LoVo (cell line): Measurements from ENCODE around the gene FHIP1B.
"Not testable (repeated sequence)": the region's sequence is repeated elsewhere in the genome, so short reads cannot be mapped to it uniquely, and the experiment has no call there.

Experiments
- DNase-seq: peaks from one replicate; pipeline ENCODE4 v3.0.0-alpha.2; 2016; ENCODE audit warnings: low spot score

The FHIP1B gene

DNA sequence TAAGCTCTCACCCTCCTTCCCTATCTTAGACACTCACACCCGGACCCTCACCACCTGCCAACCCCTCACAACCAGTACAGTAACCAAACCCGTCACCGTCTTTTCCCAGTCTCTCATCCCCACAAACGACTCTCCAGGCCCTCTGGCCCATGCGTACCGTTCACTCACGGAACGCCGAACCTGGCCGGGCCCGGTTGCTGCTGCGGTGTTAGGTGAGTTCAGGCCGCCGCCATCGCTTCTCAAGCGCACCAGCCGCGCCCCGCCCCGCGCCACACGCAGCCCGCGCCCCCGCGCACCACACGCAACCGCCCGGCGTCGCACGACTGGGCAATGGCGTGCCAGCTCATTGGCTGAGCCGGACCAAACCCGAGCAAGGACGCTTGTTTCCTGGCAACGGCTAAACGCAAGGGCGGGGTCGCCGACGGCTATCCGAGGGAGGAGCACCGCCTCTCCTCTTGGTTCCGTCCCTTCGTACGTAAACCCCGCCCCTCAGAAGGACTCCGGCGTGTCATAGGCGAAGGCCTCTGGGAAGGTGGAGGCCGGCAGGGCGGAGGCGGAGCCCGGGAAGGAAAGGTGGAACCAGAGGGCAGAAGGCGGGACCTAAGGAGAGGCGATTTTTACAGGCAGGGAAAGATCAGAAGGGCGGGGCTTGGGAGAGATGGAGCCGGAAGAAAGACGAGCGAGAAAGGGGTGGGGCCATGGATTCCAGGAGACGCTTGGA is at the start of gene FHIP1B:
FHIP1B (minus strand) TSS at position 250 of the 721 bp plus-strand sequence. CDS start 10,120 bp downstream, outside the sequence.
- DNase-seq, result peak; percentile 99

DNA sequence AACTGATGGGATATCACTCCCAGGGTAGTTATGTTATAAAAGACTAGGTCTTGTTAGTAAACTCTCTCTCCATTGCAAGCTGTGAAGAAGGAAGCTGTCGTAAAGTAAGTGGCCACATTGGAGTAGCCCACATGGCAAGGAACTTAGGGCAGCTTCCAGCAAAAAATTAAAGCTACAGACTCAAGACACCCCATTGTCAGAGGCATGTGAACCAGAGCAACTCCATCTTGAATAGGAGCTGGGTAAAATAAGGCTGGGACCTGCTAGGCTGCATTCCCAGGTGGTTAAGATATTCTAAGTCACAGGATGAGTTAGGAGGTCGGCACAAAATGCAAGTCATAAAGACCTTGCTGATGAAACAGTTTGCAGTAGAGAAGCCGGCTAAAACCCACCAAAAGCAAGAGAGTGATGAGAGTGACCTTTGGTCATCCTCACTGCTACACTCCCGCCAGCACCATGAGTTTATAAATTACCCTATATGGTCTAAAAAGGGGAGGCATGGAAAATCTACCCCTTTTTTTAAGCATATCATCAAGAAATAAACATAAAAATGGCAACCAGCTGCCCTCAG is 49.1 kb upstream of the FHIP1B start:
- DNase-seq, result no peak

DNA sequence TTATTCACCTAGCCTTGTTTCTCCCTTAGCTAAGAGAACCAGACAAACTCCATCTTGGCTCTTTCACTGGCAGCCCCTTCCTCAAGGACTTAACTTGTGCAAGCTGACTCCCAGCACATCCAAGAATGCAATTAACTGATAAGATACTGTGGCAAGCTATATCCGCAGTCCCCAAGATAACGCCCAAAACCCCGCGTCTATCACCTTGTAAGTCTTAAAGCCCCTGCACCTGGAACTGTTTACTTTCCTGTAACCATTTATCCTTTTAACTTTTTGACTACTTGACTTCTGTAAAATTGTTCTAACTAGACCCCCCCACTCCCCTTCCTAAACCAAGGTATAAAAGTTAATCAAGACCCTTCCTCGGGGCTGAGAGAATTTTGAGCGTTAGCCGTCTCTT is 46.4 kb upstream of the FHIP1B start:
- not testable (repeated sequence) for DNase-seq

DNA sequence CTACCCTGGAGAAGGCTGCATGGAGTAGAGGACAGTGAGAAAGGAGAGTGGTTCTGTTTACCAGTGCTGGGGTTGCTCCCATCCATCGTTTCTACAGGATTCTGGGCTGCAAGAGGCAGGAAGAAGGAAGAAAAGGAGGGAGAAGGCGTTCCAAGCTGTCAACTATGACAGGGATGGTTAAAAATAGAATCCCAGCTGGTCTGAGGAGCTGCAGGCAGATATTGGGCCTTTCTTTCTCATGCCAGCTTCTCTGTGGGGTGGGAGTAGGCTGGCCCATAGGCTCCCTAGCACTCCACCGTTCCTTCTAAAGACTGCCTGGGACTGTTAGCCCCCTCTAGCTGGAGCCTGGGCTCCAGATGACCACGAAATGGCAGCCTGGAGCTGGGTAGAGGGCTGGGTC is 38.8 kb upstream of the FHIP1B start:
- no peak for DNase-seq

DNA sequence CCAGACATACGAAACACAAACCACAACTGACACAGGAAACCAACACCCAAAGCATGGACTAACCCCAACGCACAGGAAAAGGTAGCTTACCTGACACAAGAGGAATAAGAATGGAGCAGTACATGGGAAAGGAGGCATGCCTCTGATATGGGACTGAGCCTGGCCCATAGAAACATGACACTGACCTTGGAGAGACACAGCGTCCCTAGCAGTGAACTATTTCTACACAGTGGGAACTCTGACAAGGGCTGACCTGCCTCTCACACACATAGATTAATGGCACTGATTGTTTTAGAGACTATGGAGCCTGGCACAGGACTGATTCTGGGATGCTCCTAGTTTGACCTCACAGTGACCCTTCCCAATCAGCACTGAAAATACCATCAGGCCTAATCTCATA is 37.2 kb upstream of the FHIP1B start:
- DNase-seq, result no peak

DNA sequence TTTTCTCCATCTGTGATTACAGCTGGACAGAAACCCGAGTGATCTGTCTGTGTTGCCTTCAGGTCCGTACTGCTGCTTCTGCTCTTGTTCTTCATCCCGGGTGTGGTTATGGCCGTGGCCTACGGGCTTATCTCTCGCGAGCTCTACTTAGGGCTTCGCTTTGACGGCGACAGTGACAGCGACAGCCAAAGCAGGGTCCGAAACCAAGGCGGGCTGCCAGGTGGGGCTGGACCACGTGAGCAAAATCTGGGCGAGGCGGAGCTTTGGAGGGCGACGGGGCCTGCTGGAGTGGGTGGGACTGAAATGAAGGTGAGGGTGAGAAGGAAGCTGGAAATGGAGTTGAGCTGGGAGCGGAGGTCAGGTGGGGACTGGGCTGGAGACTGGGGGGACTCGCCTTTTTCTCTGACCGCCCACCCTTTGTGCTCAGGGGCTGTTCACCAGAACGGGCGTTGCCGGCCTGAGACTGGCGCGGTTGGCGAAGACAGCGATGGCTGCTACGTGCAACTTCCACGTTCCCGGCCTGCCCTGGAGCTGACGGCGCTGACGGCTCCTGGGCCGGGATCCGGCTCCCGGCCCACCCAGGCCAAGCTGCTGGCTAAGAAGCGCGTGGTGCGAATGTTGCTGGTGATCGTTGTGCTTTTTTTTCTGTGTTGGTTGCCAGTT is 36.3 kb upstream of the FHIP1B start:
- DNase-seq, result no peak

DNA sequence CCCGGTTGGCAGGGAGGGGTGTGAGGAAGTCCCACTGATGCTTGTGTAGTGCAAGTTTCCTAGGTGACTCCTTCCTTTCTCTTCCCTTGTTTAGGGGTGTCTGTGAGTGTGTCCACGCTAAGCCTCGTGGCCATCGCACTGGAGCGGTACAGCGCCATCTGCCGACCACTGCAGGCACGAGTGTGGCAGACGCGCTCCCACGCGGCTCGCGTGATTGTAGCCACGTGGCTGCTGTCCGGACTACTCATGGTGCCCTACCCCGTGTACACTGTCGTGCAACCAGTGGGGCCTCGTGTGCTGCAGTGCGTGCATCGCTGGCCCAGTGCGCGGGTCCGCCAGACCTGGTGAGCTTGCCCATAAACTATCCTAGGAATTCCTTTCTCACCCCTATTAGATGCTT is 35.6 kb upstream of the FHIP1B start:
- DNase-seq, result no peak

DNA sequence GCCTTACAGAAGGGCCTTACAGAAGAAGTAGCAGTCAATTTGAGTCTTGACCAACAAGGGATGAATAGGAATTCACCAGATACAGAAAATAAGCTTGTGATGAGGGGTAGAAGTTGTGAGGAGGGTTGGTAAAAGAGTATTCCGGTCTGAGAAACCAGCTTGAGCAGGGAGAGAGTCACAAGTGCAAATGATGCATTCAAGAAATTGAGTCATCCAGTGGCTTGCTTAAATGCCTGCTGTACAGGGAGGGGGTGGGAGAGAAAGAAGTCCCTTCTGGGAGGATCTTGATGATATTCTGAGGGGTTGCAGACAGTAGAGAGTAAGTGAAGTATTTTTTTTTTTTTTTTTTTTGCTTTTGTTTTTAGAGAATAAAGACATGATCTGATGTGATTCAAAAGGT is 34.4 kb upstream of the FHIP1B start:
- no peak for DNase-seq

DNA sequence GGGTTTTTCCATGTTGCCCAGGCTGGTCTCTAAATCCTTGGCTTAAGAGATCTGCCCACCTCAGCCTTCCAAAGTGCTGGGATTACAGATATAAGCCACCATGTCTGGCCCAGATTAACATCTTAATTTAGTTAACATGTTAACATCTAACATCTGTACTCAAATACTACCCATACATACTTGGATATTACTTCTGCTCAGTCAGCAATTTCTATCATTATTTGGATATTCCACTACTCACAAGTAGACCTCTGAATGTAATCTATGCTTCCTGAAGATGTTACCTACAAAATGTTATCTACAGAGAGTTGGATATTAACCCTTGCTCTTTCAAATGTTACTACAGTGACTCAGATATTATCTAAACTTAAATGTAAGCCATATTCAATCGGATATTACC is 29.2 kb upstream of the FHIP1B start:
- DNase-seq, result no peak

DNA sequence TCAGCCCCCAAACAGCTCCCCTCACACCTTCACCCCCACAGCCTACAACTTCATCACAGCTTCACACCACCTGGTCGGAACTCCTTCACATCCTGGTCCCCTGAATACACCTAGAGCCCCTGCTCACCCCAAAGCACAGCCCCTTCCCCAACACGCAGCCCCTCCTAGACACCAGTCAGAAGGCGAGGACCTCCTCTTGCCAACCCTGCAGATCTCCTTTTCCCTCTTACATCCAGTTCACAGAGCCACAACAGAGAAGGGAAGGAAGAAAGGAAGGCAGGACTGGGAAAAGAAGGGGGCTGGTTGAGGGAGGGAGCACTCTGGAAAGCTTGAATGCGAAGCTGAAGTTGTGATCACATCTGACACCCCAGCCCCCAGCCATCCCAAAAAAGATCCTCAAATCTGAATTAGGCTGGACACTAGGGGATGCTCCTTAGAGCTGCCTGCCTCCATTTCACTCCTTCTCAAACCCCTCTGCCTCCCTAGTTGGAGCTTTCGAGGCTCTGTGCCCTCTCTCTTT is 25.8 kb upstream of the FHIP1B start:
- DNase-seq, result no peak

DNA sequence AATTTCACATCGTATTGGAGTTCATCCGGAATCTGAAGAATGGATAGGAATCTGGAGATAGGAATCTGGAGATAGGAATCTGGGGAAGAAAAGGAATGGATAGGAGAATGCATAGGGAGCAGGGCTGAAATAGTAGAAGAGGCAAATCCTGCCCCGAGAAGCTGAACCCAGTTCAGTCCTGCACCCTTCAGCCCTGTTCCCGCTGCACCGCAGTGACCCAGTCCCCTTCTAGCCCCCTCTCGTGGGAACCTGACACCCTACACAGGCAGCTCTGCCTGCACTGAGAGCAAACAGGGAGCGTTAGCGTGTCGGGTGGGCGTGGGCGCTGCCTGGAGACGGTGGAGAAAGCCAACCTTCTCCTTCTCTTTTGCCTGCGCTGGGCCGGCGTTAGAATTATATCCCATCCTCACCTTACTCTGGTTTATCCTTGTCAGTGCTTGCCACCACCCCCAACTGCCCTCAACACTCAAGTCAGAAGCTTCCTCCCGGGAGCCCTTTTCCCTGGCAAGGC is 24.2 kb upstream of the FHIP1B start:
- no peak for DNase-seq

DNA sequence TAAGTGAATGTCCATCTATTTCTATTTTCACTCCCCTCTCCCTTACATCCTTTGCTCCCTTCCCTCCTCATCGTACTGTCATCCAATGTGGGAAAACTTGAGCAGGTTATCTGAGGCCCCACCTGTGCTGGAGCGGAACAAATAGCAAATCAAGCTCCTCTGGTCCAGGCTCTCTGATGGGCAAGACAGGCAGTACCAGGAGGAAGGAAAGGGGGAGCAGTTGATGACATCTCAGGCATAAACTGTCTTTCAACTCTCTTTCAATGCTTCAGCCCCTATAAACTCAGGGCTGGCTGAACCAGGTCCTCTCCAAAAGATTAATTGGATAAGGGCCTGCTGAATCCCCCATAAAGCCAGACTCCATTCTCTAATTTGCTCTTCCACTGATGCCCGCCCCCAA is 23.7 kb upstream of the FHIP1B start:
- DNase-seq, result no peak

DNA sequence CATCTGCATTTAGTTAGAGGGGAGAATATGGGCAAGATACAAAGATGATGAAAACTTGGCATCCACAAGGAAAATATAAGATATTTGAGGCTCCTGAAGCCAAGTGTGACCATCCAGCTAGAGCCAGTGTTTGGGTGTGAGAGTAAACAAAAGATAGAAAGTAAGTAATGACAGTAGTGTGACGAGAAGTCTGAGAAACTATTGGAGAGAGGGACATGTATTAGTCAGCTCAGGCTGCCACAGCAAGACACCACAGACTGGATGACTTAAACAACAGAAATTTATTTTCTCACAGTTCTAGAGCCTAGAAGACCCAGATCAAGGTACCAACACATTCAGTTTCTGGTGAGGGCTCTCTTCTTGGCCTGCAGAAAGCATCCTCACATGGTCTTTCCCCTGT is 18.8 kb upstream of the FHIP1B start:
- DNase-seq, result no peak

DNA sequence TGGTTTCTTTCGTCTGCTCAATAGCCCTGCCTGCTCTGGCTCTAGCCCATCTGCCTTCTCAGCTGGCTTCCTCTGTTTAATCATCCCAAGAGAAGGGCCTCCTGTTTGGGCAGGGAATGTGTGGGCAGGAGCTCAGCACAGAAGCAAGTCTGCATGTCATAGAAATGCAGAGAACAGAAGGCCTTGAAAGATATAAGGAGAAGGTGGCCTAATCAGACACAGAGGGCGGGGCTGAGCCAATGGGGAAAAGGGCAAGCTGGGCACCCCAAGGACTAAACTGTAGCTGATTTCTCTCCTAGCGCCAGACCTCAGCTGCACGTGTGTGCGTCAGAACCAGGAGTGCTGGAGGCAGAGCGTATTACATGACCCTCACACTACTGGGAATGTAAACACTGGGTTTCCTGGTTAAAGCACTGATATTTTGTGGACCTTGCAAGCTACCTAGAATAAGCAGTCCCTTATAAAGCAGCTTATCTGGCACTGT is 17.6 kb upstream of the FHIP1B start:
- no peak for DNase-seq

DNA sequence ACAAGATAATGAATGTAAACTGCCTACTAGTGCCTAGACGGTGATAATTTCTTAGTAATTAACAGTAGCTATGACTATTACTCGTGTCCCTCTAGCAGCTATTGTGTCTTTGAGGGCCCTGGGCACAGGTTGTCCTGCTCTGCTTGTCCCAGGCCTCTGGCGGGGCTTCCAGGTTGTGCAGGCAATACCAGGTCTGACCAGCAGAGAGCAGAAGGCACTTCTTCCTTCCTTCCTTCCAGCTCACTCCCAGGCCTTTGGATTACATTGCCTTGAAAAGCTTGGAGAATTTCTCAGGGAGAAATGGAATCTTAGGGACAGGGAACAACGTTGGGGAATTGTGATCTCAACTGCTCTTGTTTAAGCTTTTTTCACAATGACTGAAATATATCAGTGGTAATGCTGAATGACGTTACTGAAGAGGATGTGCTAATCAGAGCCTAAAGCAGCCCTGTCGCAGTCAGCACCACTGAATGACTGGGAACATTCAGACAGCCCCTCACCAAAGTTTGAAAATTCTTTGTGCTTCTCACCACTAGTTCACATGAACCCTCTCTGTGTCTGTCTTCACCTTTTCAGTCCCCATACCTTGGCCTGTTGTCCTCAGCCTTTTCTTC is 16.8 kb upstream of the FHIP1B start:
- DNase-seq, result peak; percentile 49

DNA sequence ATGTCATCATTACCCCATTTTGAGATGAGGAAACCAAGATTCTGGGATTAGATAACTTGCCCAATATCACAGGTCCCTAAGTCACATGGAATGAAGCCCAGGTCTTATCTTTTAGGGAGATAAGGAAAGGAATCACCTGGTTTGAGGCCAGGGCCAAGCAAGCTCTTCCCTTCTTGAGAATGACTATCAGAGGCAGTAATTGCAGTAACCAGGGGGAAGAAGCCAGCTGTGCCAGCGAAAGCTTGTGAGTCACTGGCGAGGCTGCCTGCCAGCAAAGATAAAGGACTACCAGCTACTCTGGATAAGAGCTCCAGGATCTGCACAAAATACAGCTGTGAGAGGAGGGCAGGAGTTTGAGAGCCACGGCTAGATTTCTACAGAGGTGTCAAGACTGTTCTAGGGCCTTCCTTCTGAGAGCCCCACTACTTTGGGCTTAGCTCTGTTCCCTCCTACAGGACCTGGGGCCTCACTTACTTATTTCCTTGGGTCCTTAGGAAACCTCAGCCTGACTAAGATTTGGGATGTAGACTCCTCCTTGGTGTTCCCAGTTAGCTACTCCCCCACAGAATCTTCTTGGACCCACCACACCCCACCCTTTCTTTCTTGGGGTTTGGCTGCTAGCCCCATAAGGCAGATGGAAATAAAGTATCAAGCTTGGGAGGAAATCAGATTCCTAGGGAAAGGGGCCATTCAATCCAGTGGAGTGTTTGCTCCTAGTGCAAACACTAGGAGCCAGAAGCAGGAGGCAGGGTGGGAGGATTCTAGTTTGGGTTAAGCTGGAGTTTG is 15.5 kb upstream of the FHIP1B start:
- DNase-seq, result peak; percentile 43

DNA sequence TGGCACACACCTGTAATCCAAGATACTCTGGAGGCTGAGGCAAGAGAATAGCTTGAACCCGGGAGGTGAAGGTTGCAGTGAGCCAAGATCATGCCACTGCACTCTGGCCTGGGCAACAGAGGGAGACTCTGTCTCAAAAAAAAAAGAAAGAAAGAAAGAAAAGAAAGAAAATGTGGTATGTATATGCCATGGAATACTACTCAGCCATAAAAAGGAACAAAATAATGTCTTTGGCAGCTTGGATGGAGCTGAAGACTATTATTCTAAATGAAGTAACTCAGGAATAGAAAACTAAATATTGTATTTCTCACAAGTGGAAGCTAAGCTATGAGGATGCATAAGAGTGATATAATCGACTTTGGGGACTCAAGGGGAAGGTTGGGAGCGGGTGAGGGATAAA is 14.5 kb upstream of the FHIP1B start:
- not testable (repeated sequence) for DNase-seq

DNA sequence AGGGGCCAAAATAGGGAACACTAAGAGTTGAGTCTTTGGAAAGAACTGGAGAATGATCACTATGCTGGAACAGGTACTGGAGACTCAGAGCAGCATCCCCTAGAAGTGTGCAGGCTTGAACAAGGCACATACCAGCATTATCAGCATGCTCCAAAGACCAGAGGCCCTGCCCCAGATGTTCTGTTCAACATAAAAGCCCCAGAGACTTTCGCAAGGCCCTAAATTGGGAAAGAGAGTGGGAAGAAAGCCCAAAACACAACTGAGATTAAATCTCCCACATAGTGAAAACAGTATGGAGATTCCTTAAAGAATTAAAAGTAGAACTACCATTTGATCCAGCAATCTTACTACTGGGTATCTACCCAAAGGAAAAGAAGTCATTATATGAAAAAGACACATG is 13.8 kb upstream of the FHIP1B start:
- DNase-seq, result no peak

DNA sequence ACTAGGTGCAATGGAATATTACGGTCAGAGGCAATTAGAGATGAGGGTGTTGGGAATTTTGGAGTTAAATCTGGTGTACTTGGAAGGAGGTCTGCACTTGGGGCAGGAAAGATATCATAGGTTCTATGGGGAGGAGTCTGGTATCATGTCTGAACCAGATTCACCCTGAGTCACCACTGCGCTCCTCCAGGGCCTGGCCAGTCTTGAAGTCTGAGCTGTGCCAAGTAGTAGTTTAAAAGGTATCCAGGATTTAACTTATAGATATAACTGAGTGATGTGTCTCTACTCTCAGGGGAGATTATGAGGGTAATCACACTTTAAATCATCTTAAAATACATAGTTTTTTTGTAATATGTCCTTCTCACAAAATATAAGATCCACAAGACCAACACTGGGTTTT is 11.1 kb upstream of the FHIP1B start:
- no peak for DNase-seq

DNA sequence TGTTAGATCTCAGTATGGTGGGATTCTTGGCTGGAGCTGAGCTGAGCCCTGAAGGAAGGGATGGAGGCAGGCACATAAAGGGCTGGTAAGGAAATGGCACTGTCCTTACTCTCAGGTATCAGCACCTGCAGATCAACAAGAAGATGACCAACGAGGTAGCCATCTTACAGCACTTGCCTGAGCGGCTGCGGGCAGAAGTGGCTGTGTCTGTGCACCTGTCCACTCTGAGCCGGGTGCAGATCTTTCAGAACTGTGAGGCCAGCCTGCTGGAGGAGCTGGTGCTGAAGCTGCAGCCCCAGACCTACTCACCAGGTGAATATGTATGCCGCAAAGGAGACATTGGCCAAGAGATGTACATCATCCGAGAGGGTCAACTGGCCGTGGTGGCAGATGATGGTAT is 6.9 kb upstream of the FHIP1B start:
- no peak for DNase-seq

DNA sequence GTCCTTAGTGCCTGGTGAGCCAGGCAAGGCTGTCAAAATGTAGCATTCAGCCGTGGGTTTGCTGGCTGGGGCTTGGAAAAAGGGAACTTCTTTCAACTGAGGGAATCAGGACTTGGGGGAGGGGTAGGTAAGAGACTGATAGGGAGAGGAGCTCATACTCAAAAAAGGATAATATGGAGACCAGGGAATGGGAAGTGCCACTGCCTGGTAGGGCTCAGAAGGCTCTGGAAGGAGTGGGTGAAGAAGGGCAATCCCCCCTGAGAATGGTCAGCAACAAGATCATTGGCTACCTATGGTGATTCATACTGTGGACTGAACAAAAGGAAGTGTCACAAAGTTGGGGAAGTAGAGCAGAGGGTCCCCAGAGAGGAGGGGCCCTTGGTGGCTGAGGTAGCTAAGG is 6.3 kb upstream of the FHIP1B start:
- DNase-seq, result no peak

DNA sequence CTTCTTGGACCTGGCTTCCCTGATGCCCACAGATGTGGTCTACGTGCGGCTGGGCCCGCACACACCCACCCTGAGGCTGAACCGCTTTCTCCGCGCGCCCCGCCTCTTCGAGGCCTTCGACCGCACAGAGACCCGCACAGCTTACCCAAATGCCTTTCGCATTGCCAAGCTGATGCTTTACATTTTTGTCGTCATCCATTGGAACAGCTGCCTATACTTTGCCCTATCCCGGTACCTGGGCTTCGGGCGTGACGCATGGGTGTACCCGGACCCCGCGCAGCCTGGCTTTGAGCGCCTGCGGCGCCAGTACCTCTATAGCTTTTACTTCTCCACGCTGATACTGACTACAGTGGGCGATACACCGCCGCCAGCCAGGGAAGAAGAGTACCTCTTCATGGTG is 5.7 kb upstream of the FHIP1B start:
- no peak for DNase-seq
